Spleen (tissue), 11 donors: ENCODE data around the gene HTR3D. TPM values are rescaled to one million over a fixed set of nuclear protein-coding genes. Genes with fewer than 3 reads are reported as not detected.

Experiments used
- DNase-seq: peaks from one replicate; pipeline ENCODE4 v3.0.0-alpha.2; 2020
- H3K27ac ChIP-seq, 8 donors: fragments of 200-600 bp; sonication (generic) in 7 of 8; 1 replicate in 4 of 8; 2 replicates in 4 of 8; pipeline versions ENCODE4 v1.5.0 to v1.8.0; 2016 to 2021; ENCODE audit warnings: inconsistent platforms in 4 of 8, mild to moderate bottlenecking in 4 of 8, moderate library complexity in 1 of 8
- H3K27me3 ChIP-seq, 7 donors: fragments of 200-600 bp; sonication (generic) in 6 of 7; replicated peaks in 1 of 7; 1 replicate in 4 of 7; 2 replicates in 3 of 7; pipeline versions ENCODE4 v1.5.0 to v1.8.0; 2016 to 2021; ENCODE audit warnings: inconsistent platforms in 3 of 7, mild to moderate bottlenecking in 1 of 7
- H3K36me3 ChIP-seq, 6 donors: fragments of 200-600 bp; sonication (generic) in 5 of 6; 1 replicate in 4 of 6; 2 replicates in 2 of 6; pipeline versions ENCODE4 v1.5.0 to v1.8.0; 2016 to 2021; ENCODE audit warnings: inconsistent platforms in 2 of 6
- H3K4me1 ChIP-seq, 6 donors: fragments of 200-600 bp; sonication (generic) in 5 of 6; 1 replicate in 3 of 6; 2 replicates in 3 of 6; pipeline versions ENCODE4 v1.5.0 to v1.8.0; 2016 to 2021; ENCODE audit warnings: inconsistent platforms in 3 of 6
- H3K4me3 ChIP-seq, 8 donors: fragments of 200-600 bp; sonication (generic) in 7 of 8; 1 replicate in 4 of 8; 2 replicates in 4 of 8; pipeline versions ENCODE4 v1.5.0 to v1.8.0; 2016 to 2021; ENCODE audit warnings: inconsistent platforms in 4 of 8, mild to moderate bottlenecking in 4 of 8, moderate library complexity in 2 of 8
- H3K9me3 ChIP-seq, 8 donors: fragments of 200-600 bp; sonication (generic) in 7 of 8; 1 replicate in 4 of 8; 2 replicates in 4 of 8; pipeline versions ENCODE4 v1.5.0 to v1.8.0; 2016 to 2021; ENCODE audit warnings: inconsistent platforms in 4 of 8
- CTCF ChIP-seq, 11 experiments: fragments of 200-600 bp in 7 of 11; fragments of 450-650 bp in 4 of 11; sonication (generic) in 4 of 11; IDR thresholded peaks in 8 of 11; conservative IDR thresholded peaks in 3 of 11; 1 replicate in 7 of 11; 2 replicates in 4 of 11; pipeline versions ENCODE4 v1.4.0 to v1.8.0; 2016 to 2021; ENCODE audit warnings: antibody characterized with exemption in 11 of 11, inconsistent platforms in 4 of 11, mild to moderate bottlenecking in 1 of 11
- POLR2A ChIP-seq, 3 donors: fragments of 450-650 bp; IDR thresholded peaks; one replicate each; pipeline ENCODE4 v1.5.1; 2017; ENCODE audit warnings: antibody characterized with exemption in 3 of 3, mild to moderate bottlenecking in 1 of 3
- POLR2AphosphoS5 ChIP-seq, 3 donors: sonication (generic); formaldehyde crosslinking; IDR thresholded peaks; one replicate each; pipeline ENCODE4 v1.5.1; 2017; ENCODE audit warnings: antibody characterized with exemption in 3 of 3
- WGBS, 5 donors: extraction: QIAGEN DNeasy Blood & Tissue Kit in 3 of 5; methylation state at CpG; one replicate each; pipeline versions ENCODE4 v1.1.5 to v1.1.7; 2013 to 2018; 5-methylcytosine and 5-hydroxymethylcytosine counted together
- intact Hi-C: fragments of 100-400 bp; cut with DNase I; formaldehyde crosslinking; loops from one replicate; pipeline ENCODE4 v1.15.0; 2023; ENCODE audit warnings: low total_unique reads
- polyA plus RNA-seq, 3 donors: library from polyadenylated mRNA; stranded (reverse); fragments of 200-250 nt; gene quantifications; one replicate each; pipeline ENCODE4 v1.2.1, GENCODE V29; 2013
- total RNA-seq, 7 donors: library from RNA; depleted of rRNA in 3 of 7; stranded (reverse); fragments of >200 nt in 3 of 7; fragmentation: NEBNext Ultra II Directional in 4 of 7; extraction: Animal tissue kit (Norgen Biotek cat#: 25700) in 4 of 7; gene quantifications; one replicate each; pipeline versions ENCODE4 v1.1.0 to v1.2.1, GENCODE V29; 2016 to 2021
- donor health status: healthy with polysubstance abuse.
- donor health status: DM: no; HTN: no; CAD: no; lungs with moderate emphysema.
- donor health status: DM: no; HTN: no; CAD: no.
- donor health status: Bipolar disorder and iron deficiency.
- donor health status: healthy.
- donor health status: DM: no; HTN: no; CAD: no.
- donor health status: DM: yes; HTN: yes; CAD: no.

Gene HTR3D
- total and polyA plus RNA-seq, 10 donors: not detected

- intact Hi-C loops: no loop called here
- DNase-seq: no peak
- no peak for TF ChIP-seq CTCF (IDR thresholded peaks at IDR 0.05 in 8 of 11, conservative IDR thresholded peaks at IDR 0.05 in 3 of 11)
- TF ChIP-seq POLR2A (IDR thresholded peaks at IDR 0.05): no peak
- Histone ChIP-seq H3K27me3 (peaks cover 0 to 5% (median 0%) of the 10 kb centered on the region in 7 donors), H3K9me3 (no peaks in the 10 kb centered on the region), H3K4me1 (no peaks in the 10 kb centered on the region), H3K27ac (no peak overlapping the region), H3K36me3 (no peaks in the 10 kb centered on the region), H3K4me3 (no peak overlapping the region)
- 60 to 79% (median 74%) methylated on average over 7 of the region's 7 CpGs for WGBS, 5 donors
These were observed 18.8 kb downstream of the HTR3D start for GRCh38 chr3:184050217-184050847.

DNA sequence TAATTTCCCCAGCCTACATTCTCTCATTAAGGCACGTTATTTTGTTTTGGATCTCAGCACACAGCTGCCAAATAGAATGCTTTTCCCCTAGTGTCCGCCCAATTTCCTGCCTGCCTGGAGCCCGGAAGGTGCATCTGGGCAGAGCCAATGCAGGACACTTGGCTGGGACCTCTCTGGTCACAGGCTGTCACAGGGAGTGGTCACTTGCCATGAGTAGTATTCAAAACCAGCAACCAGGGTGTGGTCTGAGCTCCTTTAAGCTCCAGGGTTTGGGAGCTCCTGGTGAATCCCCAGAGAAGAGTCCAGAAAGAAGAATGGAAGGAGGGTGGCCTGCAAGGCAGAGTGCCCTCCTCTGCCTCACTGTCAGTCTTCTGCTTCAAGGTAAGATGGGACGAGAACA, 21.2 kb downstream of the HTR3D start, which contains the start of gene HTR3C:
Gene HTR3C (plus strand): TSS at position 281 of the 400 bp plus-strand sequence. CDS start 34 bp downstream, at position 315.
- no peaks in the 10 kb centered on the region for H3K4me1 ChIP-seq
- 50 to 60% (median 59%) methylated on average over 4 of the region's 4 CpGs for WGBS, 5 donors
- DNase-seq: no peak
- no peak within 1 kb of the TSS for H3K27ac ChIP-seq
- H3K27me3 ChIP-seq: peaks cover 0 to 5% (median 0%) of the 10 kb centered on the region in 7 donors
- intact Hi-C loops: no loop called here
- no peaks in the 10 kb centered on the region for H3K9me3 ChIP-seq
- no peaks in the 10 kb centered on the region for H3K36me3 ChIP-seq
- TF ChIP-seq POLR2A (IDR thresholded peaks at IDR 0.05) (no peak), CTCF (IDR thresholded peaks at IDR 0.05 in 8 of 11, conservative IDR thresholded peaks at IDR 0.05 in 3 of 11) (no peak), POLR2AphosphoS5 (IDR thresholded peaks at IDR 0.05) (no peak)
- H3K4me3 ChIP-seq: no peak within 1 kb of the TSS

DNA sequence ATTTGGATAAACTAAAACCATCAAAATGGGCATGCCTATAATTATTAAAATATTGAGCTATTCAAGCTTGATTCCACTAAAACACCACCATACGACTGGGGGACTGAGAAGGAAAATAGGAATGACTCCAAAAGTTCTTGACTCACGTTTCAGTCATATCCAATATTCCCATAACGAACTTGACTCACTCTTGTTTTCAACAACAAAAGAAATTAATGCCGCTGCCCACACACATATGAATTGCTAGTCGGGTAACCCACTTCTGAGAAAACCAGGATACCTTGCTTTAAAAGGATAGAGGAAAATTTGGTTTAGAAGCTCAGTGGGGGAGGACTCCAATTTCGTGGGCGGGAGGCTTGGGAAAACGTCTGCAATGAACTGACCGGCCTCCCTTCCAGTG, 26.5 kb downstream of the HTR3D start:
- intact Hi-C loops: no loop called here
- 70 to 84% (median 72%) methylated on average over 9 of the region's 9 CpGs for WGBS, 5 donors
- no peak overlapping the region for H3K27ac ChIP-seq
- no peaks in the 10 kb centered on the region for H3K27me3 ChIP-seq
- no peaks in the 10 kb centered on the region for H3K36me3 ChIP-seq
- H3K4me3 ChIP-seq: no peak overlapping the region
- H3K9me3 ChIP-seq: peaks cover 0 to 3% (median 0%) of the 10 kb centered on the region in 8 donors
- no peak for DNase-seq
- H3K4me1 ChIP-seq: no peaks in the 10 kb centered on the region
- TF ChIP-seq CTCF (IDR thresholded peaks at IDR 0.05 in 8 of 11, conservative IDR thresholded peaks at IDR 0.05 in 3 of 11) (no peak), POLR2A (IDR thresholded peaks at IDR 0.05) (no peak), POLR2AphosphoS5 (IDR thresholded peaks at IDR 0.05) (no peak)

GRCh38 chr3:184059424-184059823, 27.9 kb downstream of the HTR3D start:
- peaks cover 0 to 3% (median 0%) of the 10 kb centered on the region in 8 donors for H3K9me3 ChIP-seq
- H3K27ac ChIP-seq: no peak overlapping the region
- no peak for DNase-seq
- 37 to 52% (median 48%) methylated on average over 6 to 7 of the region's 7 CpGs for WGBS, 5 donors
- no peaks in the 10 kb centered on the region for H3K36me3 ChIP-seq
- no peak overlapping the region for H3K4me3 ChIP-seq
- H3K27me3 ChIP-seq: no peaks in the 10 kb centered on the region
- no peak for TF ChIP-seq POLR2AphosphoS5 (IDR thresholded peaks at IDR 0.05)
- no peak for TF ChIP-seq POLR2A (IDR thresholded peaks at IDR 0.05)
- no peak for TF ChIP-seq CTCF (IDR thresholded peaks at IDR 0.05 in 8 of 11, conservative IDR thresholded peaks at IDR 0.05 in 3 of 11)
- no peaks in the 10 kb centered on the region for H3K4me1 ChIP-seq
- intact Hi-C loops: no loop called here
